A549 (cell line): Measurements from ENCODE around the gene RPS2. TPM values are rescaled to one million over a fixed set of nuclear protein-coding genes. Genes with fewer than 3 reads are reported as not detected.

Experiments used
- ATAC-seq, 2 experiments: fragments of 200-7000 bp in 1 of 2; fragments of >200 bp in 1 of 2; cut with Nextera tagmentation in 1 of 2; cut with Tn5 transposase in 1 of 2; 3 replicates each; pipeline versions ENCODE4 v1.8.0 to v1.9.1; 2018 to 2020; ENCODE audit warnings: mild to moderate bottlenecking in 1 of 2, moderate library complexity in 1 of 2
- CTCF ChIA-PET: fragments of 300-600 bp; sonication (Branson Sonifier 250); formaldehyde crosslinking; extraction: SDS; loops from one replicate; lab custom pipeline; 2021; ENCODE audit warnings: antibody characterized with exemption, inconsistent platforms; lab: Yijun Ruan, JAX
- POLR2A ChIA-PET: fragments of 350-600 bp; formaldehyde crosslinking; extraction: SDS; loops from one replicate; lab custom pipeline; 2021; ENCODE audit warnings: antibody characterized with exemption, inconsistent platforms; lab: Yijun Ruan, JAX
- DNase-seq, 2 experiments: peaks; one replicate each; pipeline versions ENCODE4 v3.0.0 to v3.0.0-alpha.2; 2011 to 2016; ENCODE audit warnings: low read depth in 1 of 2, low spot score in 1 of 2
- FAIRE-seq: peaks from 2 replicates; lab custom pipeline; 2011; peaks lifted over from hg19 to GRCh38; lab: Jason Lieb, UNC
- H3K27ac ChIP-seq, 2 experiments: fragments of >200 bp; sonication (Bioruptor Twin); formaldehyde crosslinking; 3 replicates each; pipeline ENCODE4 v1.5.1; 2016 to 2017
- H3K4me1 ChIP-seq: fragments of >200 bp; sonication (Bioruptor Twin); formaldehyde crosslinking; 3 replicates; pipeline ENCODE4 v1.6.1; 2016
- H3K4me2 ChIP-seq: fragments of >200 bp; sonication (Bioruptor Twin); formaldehyde crosslinking; 3 replicates; pipeline ENCODE4 v1.6.1; 2016
- H3K4me3 ChIP-seq: fragments of >200 bp; sonication (Bioruptor Twin); formaldehyde crosslinking; 3 replicates; pipeline ENCODE4 v1.5.1; 2016
- H3K9me3 ChIP-seq: fragments of >200 bp; sonication (Bioruptor Twin); formaldehyde crosslinking; 3 replicates; pipeline ENCODE4 v1.6.1; 2016
- HEYL ChIP-seq: fragments of 250-450 bp; sonication (Bioruptor Pico); IDR thresholded peaks from 2 replicates; pipeline ENCODE4 v1.8.0; 2021; ENCODE audit warnings: mild to moderate bottlenecking, moderate library complexity
- HOXB5 ChIP-seq: fragments of 250-450 bp; sonication (Bioruptor Pico); IDR thresholded peaks from 2 replicates; pipeline ENCODE4 v1.5.0; 2020; ENCODE audit warnings: mild to moderate bottlenecking, moderate library complexity
- MAZ ChIP-seq: fragments of 150-350 bp; IDR thresholded peaks from 2 replicates; pipeline ENCODE4 v1.6.1; 2014; ENCODE audit warnings: antibody characterized with exemption, low read depth, low read length, borderline replicate concordance
- MYC ChIP-seq: IDR thresholded peaks from 2 replicates; pipeline ENCODE4 v1.6.1; 2012; ENCODE audit warnings: mild to moderate bottlenecking, inconsistent platforms, low read length, improper control_type of control experiment, borderline replicate concordance
- RFX5 ChIP-seq: fragments of 450-650 bp; IDR thresholded peaks from 2 replicates; pipeline ENCODE4 v1.7.1; 2014; ENCODE audit warnings: antibody characterized with exemption, mild to moderate bottlenecking, moderate library complexity
- RNF2 ChIP-seq: fragments of 200-600 bp; sonication (generic); IDR thresholded peaks from 2 replicates; pipeline ENCODE4 v1.6.1; 2016; ENCODE audit warnings: low read depth, mild to moderate bottlenecking, antibody characterized with exemption, moderate library complexity, borderline replicate concordance
- TFCP2L1 ChIP-seq: fragments of 250-450 bp; sonication (Bioruptor Pico); IDR thresholded peaks from 2 replicates; pipeline ENCODE4 v1.5.0; 2021; ENCODE audit warnings: mild to moderate bottlenecking
- TP53 ChIP-seq: fragments of 250-450 bp; sonication (Bioruptor Pico); IDR thresholded peaks from 2 replicates; pipeline ENCODE4 v1.5.0; 2021; ENCODE audit warnings: mild to moderate bottlenecking, moderate library complexity
- ZC3H11A ChIP-seq: fragments of 450-650 bp; IDR thresholded peaks from 2 replicates; pipeline ENCODE4 v1.6.1; 2014; ENCODE audit warnings: antibody characterized with exemption, mild to moderate bottlenecking
- ZSCAN20 ChIP-seq: fragments of 250-450 bp; sonication (Bioruptor Pico); IDR thresholded peaks from 2 replicates; pipeline ENCODE4 v1.8.0; 2022; ENCODE audit warnings: mild to moderate bottlenecking, moderate library complexity
- WGBS: methylation state at CpG from one replicate; pipeline ENCODE4 v1.1.6; 2017; ENCODE audit errors: missing lambda C conversion rate; 5-methylcytosine and 5-hydroxymethylcytosine counted together
- polyA plus RNA-seq, 4 experiments: library from polyadenylated mRNA; depleted of rRNA in 3 of 4; stranded (reverse); fragments of >200 nt; fragmentation: RNase III in 1 of 4; extraction: RNeasy Plus Mini Kit Qiagen cat#74134 plus additional on column Dnase treatment in 1 of 4; gene quantifications; 2 replicates in 3 of 4; 3 replicates in 1 of 4; pipeline ENCODE4 v1.2.3, GENCODE V29; 2011 to 2017
- TF ChIP-seq, protein P1 (sequence below): fragments of >200 bp; sonication (Bioruptor Twin); formaldehyde crosslinking; IDR thresholded peaks from 3 replicates; pipeline ENCODE4 v1.5.1; 2016
- TF ChIP-seq, protein P2 (sequence below): IDR thresholded peaks from 2 replicates; pipeline ENCODE4 v1.6.1; 2012
- TF ChIP-seq, protein P3 (sequence below): IDR thresholded peaks from 2 replicates; pipeline ENCODE4 v1.6.1; 2012
- TF ChIP-seq, protein P4 (sequence below): fragments of >200 bp; sonication (Bioruptor Twin); formaldehyde crosslinking; IDR thresholded peaks from 3 replicates; pipeline ENCODE4 v1.6.1; 2016
- TF ChIP-seq, protein P5 (sequence below): fragments of 150-350 bp; IDR thresholded peaks from 2 replicates; pipeline ENCODE4 v1.6.1; 2014; ENCODE audit warnings: low read depth, mild to moderate bottlenecking, low read length
- TF ChIP-seq, protein P6 (sequence below): fragments of 250-450 bp; sonication (Bioruptor Pico); IDR thresholded peaks from 2 replicates; pipeline ENCODE4 v1.5.0; 2020; ENCODE audit warnings: low read depth, mild to moderate bottlenecking, moderate library complexity
- TF ChIP-seq, protein P7 (sequence below): fragments of 200-600 bp; sonication (generic); IDR thresholded peaks from 2 replicates; pipeline ENCODE4 v1.6.1; 2016; ENCODE audit warnings: antibody characterized with exemption, mild to moderate bottlenecking, moderate library complexity

RPS2 gene
- polyA plus RNA-seq, 2 of the 4 experiments (the other 2 are of a cell fraction): 2,621 to 3,626 TPM

DNA sequence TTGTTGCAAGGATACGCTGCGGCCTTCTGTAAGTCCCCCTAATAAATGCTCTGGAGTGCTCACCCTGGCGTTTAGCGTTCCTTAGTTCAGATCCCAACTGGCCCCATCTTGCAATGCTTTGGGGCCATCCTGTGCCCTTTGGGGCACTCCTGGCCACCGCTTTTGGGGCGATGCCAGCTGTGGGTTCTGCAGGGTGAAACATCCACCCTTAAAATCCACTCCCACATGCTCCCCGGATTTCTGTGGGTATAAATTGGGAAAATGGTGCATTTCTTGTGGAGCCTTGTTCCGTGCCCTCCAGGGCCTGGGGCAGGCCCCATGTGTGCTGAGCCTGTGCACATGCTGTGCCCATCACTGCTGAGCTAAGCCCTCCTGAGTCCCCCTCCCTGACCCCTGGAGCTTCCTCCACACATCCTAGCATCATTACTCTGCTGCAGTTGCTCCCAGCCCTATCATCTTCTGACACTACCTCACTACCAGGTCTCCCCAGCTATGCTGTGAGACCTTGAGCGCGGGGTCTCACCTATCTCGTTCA is 27.6 kb downstream of the RPS2 start:
- H3K4me3 ChIP-seq: no peak overlapping the region
- WGBS: 92% methylated on average over 11 of the region's 11 CpGs
- H3K9me3 ChIP-seq: no peaks in the 10 kb centered on the region
- no peak overlapping the region for H3K4me2 ChIP-seq
- FAIRE-seq (no peak), DNase-seq (no peak), ATAC-seq (no peak)
- ChIA-PET CTCF (interaction anchor here (1.2 to 12.9 kb wide), 3 partner anchors 8 to 69 kb away, joined by 3 to 396 read pairs (median 63); partner anchors contain the start of gene MEIOB), POLR2A (no interaction called here)
- H3K4me1 ChIP-seq: peaks cover 33% of the 10 kb centered on the region
- TF ChIP-seq, protein P1, sequence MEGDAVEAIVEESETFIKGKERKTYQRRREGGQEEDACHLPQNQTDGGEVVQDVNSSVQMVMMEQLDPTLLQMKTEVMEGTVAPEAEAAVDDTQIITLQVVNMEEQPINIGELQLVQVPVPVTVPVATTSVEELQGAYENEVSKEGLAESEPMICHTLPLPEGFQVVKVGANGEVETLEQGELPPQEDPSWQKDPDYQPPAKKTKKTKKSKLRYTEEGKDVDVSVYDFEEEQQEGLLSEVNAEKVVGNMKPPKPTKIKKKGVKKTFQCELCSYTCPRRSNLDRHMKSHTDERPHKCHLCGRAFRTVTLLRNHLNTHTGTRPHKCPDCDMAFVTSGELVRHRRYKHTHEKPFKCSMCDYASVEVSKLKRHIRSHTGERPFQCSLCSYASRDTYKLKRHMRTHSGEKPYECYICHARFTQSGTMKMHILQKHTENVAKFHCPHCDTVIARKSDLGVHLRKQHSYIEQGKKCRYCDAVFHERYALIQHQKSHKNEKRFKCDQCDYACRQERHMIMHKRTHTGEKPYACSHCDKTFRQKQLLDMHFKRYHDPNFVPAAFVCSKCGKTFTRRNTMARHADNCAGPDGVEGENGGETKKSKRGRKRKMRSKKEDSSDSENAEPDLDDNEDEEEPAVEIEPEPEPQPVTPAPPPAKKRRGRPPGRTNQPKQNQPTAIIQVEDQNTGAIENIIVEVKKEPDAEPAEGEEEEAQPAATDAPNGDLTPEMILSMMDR: no peak
- no peak for TF ChIP-seq ZC3H11A
- no peak for TF ChIP-seq TP53 (CRISPR knock-in tag)
- TF ChIP-seq, protein P2, sequence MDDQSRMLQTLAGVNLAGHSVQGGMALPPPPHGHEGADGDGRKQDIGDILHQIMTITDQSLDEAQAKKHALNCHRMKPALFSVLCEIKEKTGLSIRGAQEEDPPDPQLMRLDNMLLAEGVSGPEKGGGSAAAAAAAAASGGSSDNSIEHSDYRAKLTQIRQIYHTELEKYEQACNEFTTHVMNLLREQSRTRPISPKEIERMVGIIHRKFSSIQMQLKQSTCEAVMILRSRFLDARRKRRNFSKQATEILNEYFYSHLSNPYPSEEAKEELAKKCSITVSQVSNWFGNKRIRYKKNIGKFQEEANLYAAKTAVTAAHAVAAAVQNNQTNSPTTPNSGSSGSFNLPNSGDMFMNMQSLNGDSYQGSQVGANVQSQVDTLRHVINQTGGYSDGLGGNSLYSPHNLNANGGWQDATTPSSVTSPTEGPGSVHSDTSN: no peak
- TF ChIP-seq, protein P3, sequence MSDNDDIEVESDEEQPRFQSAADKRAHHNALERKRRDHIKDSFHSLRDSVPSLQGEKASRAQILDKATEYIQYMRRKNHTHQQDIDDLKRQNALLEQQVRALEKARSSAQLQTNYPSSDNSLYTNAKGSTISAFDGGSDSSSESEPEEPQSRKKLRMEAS: no peak
- no peak for TF ChIP-seq RNF2
- TF ChIP-seq TFCP2L1: no peak
- no peak for TF ChIP-seq ZSCAN20
- TF ChIP-seq, protein P4, sequence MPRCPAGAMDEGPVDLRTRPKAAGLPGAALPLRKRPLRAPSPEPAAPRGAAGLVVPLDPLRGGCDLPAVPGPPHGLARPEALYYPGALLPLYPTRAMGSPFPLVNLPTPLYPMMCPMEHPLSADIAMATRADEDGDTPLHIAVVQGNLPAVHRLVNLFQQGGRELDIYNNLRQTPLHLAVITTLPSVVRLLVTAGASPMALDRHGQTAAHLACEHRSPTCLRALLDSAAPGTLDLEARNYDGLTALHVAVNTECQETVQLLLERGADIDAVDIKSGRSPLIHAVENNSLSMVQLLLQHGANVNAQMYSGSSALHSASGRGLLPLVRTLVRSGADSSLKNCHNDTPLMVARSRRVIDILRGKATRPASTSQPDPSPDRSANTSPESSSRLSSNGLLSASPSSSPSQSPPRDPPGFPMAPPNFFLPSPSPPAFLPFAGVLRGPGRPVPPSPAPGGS: no peak
- no peak for TF ChIP-seq RFX5
- TF ChIP-seq, protein P5, sequence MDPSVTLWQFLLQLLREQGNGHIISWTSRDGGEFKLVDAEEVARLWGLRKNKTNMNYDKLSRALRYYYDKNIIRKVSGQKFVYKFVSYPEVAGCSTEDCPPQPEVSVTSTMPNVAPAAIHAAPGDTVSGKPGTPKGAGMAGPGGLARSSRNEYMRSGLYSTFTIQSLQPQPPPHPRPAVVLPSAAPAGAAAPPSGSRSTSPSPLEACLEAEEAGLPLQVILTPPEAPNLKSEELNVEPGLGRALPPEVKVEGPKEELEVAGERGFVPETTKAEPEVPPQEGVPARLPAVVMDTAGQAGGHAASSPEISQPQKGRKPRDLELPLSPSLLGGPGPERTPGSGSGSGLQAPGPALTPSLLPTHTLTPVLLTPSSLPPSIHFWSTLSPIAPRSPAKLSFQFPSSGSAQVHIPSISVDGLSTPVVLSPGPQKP: no peak
- TF ChIP-seq, protein P6, sequence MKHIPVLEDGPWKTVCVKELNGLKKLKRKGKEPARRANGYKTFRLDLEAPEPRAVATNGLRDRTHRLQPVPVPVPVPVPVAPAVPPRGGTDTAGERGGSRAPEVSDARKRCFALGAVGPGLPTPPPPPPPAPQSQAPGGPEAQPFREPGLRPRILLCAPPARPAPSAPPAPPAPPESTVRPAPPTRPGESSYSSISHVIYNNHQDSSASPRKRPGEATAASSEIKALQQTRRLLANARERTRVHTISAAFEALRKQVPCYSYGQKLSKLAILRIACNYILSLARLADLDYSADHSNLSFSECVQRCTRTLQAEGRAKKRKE (CRISPR knock-in tag): no peak
- TF ChIP-seq MYC: no peak
- TF ChIP-seq, protein P7, sequence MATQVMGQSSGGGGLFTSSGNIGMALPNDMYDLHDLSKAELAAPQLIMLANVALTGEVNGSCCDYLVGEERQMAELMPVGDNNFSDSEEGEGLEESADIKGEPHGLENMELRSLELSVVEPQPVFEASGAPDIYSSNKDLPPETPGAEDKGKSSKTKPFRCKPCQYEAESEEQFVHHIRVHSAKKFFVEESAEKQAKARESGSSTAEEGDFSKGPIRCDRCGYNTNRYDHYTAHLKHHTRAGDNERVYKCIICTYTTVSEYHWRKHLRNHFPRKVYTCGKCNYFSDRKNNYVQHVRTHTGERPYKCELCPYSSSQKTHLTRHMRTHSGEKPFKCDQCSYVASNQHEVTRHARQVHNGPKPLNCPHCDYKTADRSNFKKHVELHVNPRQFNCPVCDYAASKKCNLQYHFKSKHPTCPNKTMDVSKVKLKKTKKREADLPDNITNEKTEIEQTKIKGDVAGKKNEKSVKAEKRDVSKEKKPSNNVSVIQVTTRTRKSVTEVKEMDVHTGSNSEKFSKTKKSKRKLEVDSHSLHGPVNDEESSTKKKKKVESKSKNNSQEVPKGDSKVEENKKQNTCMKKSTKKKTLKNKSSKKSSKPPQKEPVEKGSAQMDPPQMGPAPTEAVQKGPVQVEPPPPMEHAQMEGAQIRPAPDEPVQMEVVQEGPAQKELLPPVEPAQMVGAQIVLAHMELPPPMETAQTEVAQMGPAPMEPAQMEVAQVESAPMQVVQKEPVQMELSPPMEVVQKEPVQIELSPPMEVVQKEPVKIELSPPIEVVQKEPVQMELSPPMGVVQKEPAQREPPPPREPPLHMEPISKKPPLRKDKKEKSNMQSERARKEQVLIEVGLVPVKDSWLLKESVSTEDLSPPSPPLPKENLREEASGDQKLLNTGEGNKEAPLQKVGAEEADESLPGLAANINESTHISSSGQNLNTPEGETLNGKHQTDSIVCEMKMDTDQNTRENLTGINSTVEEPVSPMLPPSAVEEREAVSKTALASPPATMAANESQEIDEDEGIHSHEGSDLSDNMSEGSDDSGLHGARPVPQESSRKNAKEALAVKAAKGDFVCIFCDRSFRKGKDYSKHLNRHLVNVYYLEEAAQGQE: no peak
- no peak for TF ChIP-seq HOXB5 (CRISPR knock-in tag)
- TF ChIP-seq HEYL (CRISPR knock-in tag): no peak
- no peak for TF ChIP-seq MAZ
- H3K27ac ChIP-seq: no peak overlapping the region
